Pancreas (tissue), 10 donors: Measurements from ENCODE around the gene GRIK1. TPM values are rescaled to one million over a fixed set of nuclear protein-coding genes. Genes with fewer than 3 reads are reported as not detected.

Experiments
- ATAC-seq, 4 donors: fragments of 200-7000 bp; cut with Tn5 transposase; one replicate each; pipeline versions ENCODE4 v1.8.0 to v1.9.1; 2020; ENCODE audit warnings: mild to moderate bottlenecking in 4 of 4, moderate library complexity in 4 of 4
- DNase-seq, 6 donors: peaks; one replicate each; pipeline ENCODE4 v3.0.0-alpha.2; 2020
- FAIRE-seq: peaks from 2 replicates; lab custom pipeline; 2012; peaks lifted over from hg19 to GRCh38; lab: Jason Lieb, UNC
- H3K27ac ChIP-seq, 4 donors: fragments of 200-600 bp; sonication (generic); 1 replicate in 3 of 4; 2 replicates in 1 of 4; pipeline versions ENCODE4 v1.5.0 to v1.8.0; 2020
- H3K27me3 ChIP-seq, 4 donors: fragments of 200-600 bp; one replicate each; pipeline ENCODE4 v1.8.0; 2021
- H3K36me3 ChIP-seq, 3 donors: fragments of 200-600 bp; sonication (generic) in 1 of 3; one replicate each; pipeline versions ENCODE4 v1.5.0 to v1.8.0; 2020 to 2021
- H3K4me1 ChIP-seq, 3 donors: fragments of 200-600 bp; one replicate each; pipeline ENCODE4 v1.8.0; 2021
- H3K4me3 ChIP-seq, 4 donors: fragments of 200-600 bp; sonication (generic) in 2 of 4; one replicate each; pipeline versions ENCODE4 v1.5.0 to v1.8.0; 2020 to 2021
- H3K9me3 ChIP-seq, 4 donors: fragments of 200-600 bp; one replicate each; pipeline ENCODE4 v1.8.0; 2021
- CTCF ChIP-seq, 4 donors: fragments of 200-600 bp; sonication (generic) in 3 of 4; IDR thresholded peaks; one replicate each; pipeline versions ENCODE4 v1.5.0 to v1.8.0; 2021; ENCODE audit warnings: antibody characterized with exemption in 4 of 4
- WGBS, 2 donors: extraction: QIAGEN DNeasy Blood & Tissue Kit; methylation state at CpG; one replicate each; pipeline ENCODE4 v1.1.7; 2013; 5-methylcytosine and 5-hydroxymethylcytosine counted together
- intact Hi-C, 3 donors: fragments of 100-400 bp; cut with DNase I; formaldehyde crosslinking; loops; one replicate each; pipeline versions ENCODE4 v1.11.1 to v1.14.2; 2022
- polyA plus RNA-seq, 2 donors: library from polyadenylated mRNA; stranded (reverse); fragments of 200-250 nt; gene quantifications; one replicate each; pipeline ENCODE4 v1.2.3, GENCODE V29; 2013
- total RNA-seq, 6 donors: library from RNA; stranded (reverse); fragmentation: NEBNext Ultra II Directional in 4 of 6; extraction: Animal tissue kit (Norgen Biotek cat#: 25700) in 4 of 6; gene quantifications; one replicate each; pipeline versions ENCODE4 v1.2.1 to v1.2.4, GENCODE V29; 2021 to 2023
- donor health status: healthy with polysubstance abuse.
- donor health status: DM: no; HTN: no; CAD: no; lungs with moderate emphysema.
- donor health status: DM: no; HTN: no; CAD: no.
- donor health status: control.
- donor health status: control.
- donor health status: Bipolar disorder and iron deficiency.
- donor health status: DM: yes; HTN: yes; CAD: no.
- donor health status: DM: no; HTN: no; CAD: no.
- donor health status: DM: no; HTN: no; CAD: no.
- donor health status: DM: yes; HTN: yes; CAD: no.

The GRIK1 gene
- total and polyA plus RNA-seq, 8 donors = 0.02 to 0.09 (median 0.08) TPM; not detected in 5

- no peak overlapping the region for H3K4me3 ChIP-seq
- WGBS, 2 donors = 74 to 85% methylated on average over 3 of the region's 3 CpGs
- TF ChIP-seq CTCF (IDR thresholded peaks at IDR 0.05) = no peak
- H3K9me3 ChIP-seq = no peaks in the 10 kb centered on the region
- ATAC-seq = no peak
- no peak overlapping the region for H3K27ac ChIP-seq
- no peak for DNase-seq
- H3K4me1 ChIP-seq = no peaks in the 10 kb centered on the region
- no peaks in the 10 kb centered on the region for H3K36me3 ChIP-seq
- FAIRE-seq = no peak
- H3K27me3 ChIP-seq = no peaks in the 10 kb centered on the region
- intact Hi-C loops = no loop called here
Observed at GRCh38 chr21:29645666-29646553, 293.9 kb downstream of the GRIK1 start.

- no peak for ATAC-seq
- Histone ChIP-seq H3K27me3 (no peaks in the 10 kb centered on the region), H3K9me3 (no peaks in the 10 kb centered on the region), H3K4me1 (no peaks in the 10 kb centered on the region), H3K36me3 (no peaks in the 10 kb centered on the region), H3K4me3 (no peak overlapping the region), H3K27ac (no peak overlapping the region)
- no peak for FAIRE-seq
- 78 to 89% methylated on average over 3 of the region's 3 CpGs for WGBS, 2 donors
- DNase-seq = no peak
- no peak for TF ChIP-seq CTCF (IDR thresholded peaks at IDR 0.05)
- intact Hi-C loops = no loop called here
Observed at GRCh38 chr21:29643289-29643688, 296.5 kb downstream of the GRIK1 start.

GRCh38 chr21:29642551-29643245 is 297.1 kb downstream of the GRIK1 start:
- DNase-seq (no peak), ATAC-seq (no peak), FAIRE-seq (no peak)
- Histone ChIP-seq H3K9me3 (no peaks in the 10 kb centered on the region), H3K27ac (no peak overlapping the region), H3K36me3 (no peaks in the 10 kb centered on the region), H3K27me3 (no peaks in the 10 kb centered on the region), H3K4me1 (no peaks in the 10 kb centered on the region), H3K4me3 (no peak overlapping the region)
- WGBS, 2 donors = 95 to 96% methylated on average over 10 of the region's 10 CpGs
- TF ChIP-seq CTCF (IDR thresholded peaks at IDR 0.05) = no peak
- intact Hi-C loops = no loop called here

GRCh38 chr21:29641635-29642550 is 297.9 kb downstream of the GRIK1 start:
- H3K27ac ChIP-seq = no peak overlapping the region
- H3K36me3 ChIP-seq = no peaks in the 10 kb centered on the region
- no peaks in the 10 kb centered on the region for H3K27me3 ChIP-seq
- ATAC-seq (no peak), DNase-seq (no peak), FAIRE-seq (no peak)
- TF ChIP-seq CTCF (IDR thresholded peaks at IDR 0.05) = no peak
- 75 to 89% methylated on average over 7 of the region's 7 CpGs for WGBS, 2 donors
- H3K4me1 ChIP-seq = no peaks in the 10 kb centered on the region
- intact Hi-C loops = no loop called here
- H3K4me3 ChIP-seq = no peak overlapping the region
- no peaks in the 10 kb centered on the region for H3K9me3 ChIP-seq
